AG09309 (cell line): ENCODE measurements around the gene NOL6.

ENCODE experiments used
- DNase-seq: peaks from one replicate; pipeline ENCODE4 v3.0.0-alpha.2; 2010; ENCODE audit warnings: low read depth
- H3K4me3 ChIP-seq: 2 replicates; pipeline ENCODE4 v1.5.1; 2011; ENCODE audit warnings: mild to moderate bottlenecking, low read depth, low read length, moderate library complexity; ENCODE audit not compliant: control insufficient read depth
- CTCF ChIP-seq: IDR thresholded peaks from 2 replicates; pipeline ENCODE4 v1.5.1; 2011; ENCODE audit warnings: mild to moderate bottlenecking, low read depth, low read length, inconsistent platforms; ENCODE audit not compliant: insufficient read depth, control insufficient read depth; ENCODE audit errors: missing control alignments

The NOL6 gene

GRCh38 chr9:33437205-33437604 is 36.5 kb downstream of the NOL6 start:
- TF ChIP-seq CTCF, result no peak
- H3K4me3 ChIP-seq, result no peak overlapping the region
- no peak for DNase-seq

DNA sequence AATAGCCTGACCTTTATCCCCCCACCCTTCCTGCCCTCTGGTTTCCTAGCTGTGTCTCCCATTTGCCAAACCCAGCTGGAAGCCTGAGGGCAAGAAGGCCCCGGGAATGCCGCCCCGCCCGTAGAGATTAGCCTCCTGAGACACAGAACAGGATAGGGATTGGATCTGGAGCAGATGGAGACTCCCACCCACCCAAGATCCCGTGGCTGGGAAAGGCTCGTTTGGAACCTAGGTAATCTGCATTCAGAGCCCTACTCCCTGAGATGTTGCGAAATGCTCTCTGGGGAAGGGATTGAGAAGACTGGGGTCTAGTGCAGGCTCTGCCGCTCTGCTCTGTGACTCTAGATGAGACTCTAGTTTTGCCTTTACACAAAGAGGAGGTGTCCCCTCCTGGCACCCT is 37.3 kb downstream of the NOL6 start:
- no peak overlapping the region for H3K4me3 ChIP-seq
- no peak for DNase-seq
- TF ChIP-seq CTCF, result no peak

GRCh38 chr9:33435821-33436277 is 37.9 kb downstream of the NOL6 start:
- DNase-seq, result no peak
- H3K4me3 ChIP-seq, result no peak overlapping the region
- no peak for TF ChIP-seq CTCF

- H3K4me3 ChIP-seq, result no peak overlapping the region
- no peak for TF ChIP-seq CTCF
- no peak for DNase-seq
These were observed 39.2 kb downstream of the NOL6 start for GRCh38 chr9:33434317-33435105.

GRCh38 chr9:33433871-33434270 is 39.9 kb downstream of the NOL6 start:
- no peak for TF ChIP-seq CTCF
- no peak overlapping the region for H3K4me3 ChIP-seq
- DNase-seq, result no peak

DNA sequence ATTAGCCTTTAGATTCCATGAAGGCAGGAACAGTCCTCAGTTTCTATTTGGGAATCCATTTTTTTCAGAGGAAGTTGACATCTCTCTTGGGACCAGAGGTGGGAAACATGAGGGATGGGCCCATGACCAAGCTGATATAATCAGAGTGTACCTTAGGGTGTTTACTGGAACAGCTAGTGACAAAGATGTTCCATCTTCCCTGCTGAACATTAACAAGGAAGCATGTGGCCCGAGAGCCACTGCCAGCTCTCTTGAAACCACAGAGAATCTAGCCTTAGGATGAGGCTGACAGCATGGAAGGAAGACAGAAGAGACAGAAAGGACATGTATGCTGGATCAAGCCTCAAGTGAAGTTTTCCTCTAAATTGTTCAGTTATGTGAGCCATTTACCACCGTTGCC is 42.3 kb downstream of the NOL6 start:
- DNase-seq, result no peak
- no peak overlapping the region for H3K4me3 ChIP-seq
- TF ChIP-seq CTCF, result no peak
